ENCODE results near the gene TUSC2. TPM values are rescaled to one million over a fixed set of nuclear protein-coding genes. Genes with fewer than 3 reads are reported as not detected.

Gene TUSC2
- total and polyA plus RNA-seq, 7 experiments from 2014 or later, result 16.8 to 45.5 (median 21.8) TPM

GRCh38 chr3:50345586-50346234, 17.7 kb upstream of the TUSC2 start, which contains the start of gene ZMYND10:
Gene ZMYND10 (minus strand): TSS chr3:50345732. CDS start chr3:50345579, 153 bp downstream.
- H3K36me3 Mint-ChIP-seq, result peaks cover 0 to 20% (median 3%) of the 10 kb centered on the region in 5 donors
- no peaks in the 10 kb centered on the region for H3K27me3 Mint-ChIP-seq
- H3K27ac Mint-ChIP-seq, result peak within 1 kb of the TSS in 8 of 9 donors; percentile 29 to 90 (median 52)
- ChIA-PET CTCF (no interaction called here), POLR2A (interaction anchor here (0.6 to 34.0 kb wide), 4 partner anchors 11 to 302 kb away, joined by 3 to 656 read pairs (median 330); partner anchors contain the start of genes CYB561D2, HEMK1, HYAL2 and NPRL2)
- H3K4me1 Mint-ChIP-seq, result peaks cover 18 to 69% (median 56%) of the 10 kb centered on the region in 7 donors
- Histone ChIP-seq H3K36me3 (ENCODE audit: control insufficient read depth in 2 of 3, insufficient read depth in 3 of 3, low read length in 3 of 3) (peaks cover 0 to 24% (median 0%) of the 10 kb centered on the region in 3 experiments), H3K4me3 (ENCODE audit: low read length) (peak within 1 kb of the TSS; percentile 61), H3K4me1 (ENCODE audit: control insufficient read depth in 2 of 2, insufficient read depth in 2 of 2, low read length in 2 of 2) (peaks cover 35 to 36% of the 10 kb centered on the region in 2 donors), H3K27ac (ENCODE audit: low read depth, low read length) (peak within 1 kb of the TSS; percentile 40), H3K9me3 (ENCODE audit: control insufficient read depth in 2 of 3, low read length in 3 of 3) (no peaks in the 10 kb centered on the region), H3K27me3 (ENCODE audit: control insufficient read depth in 2 of 2, insufficient read depth in 2 of 2, low read length in 2 of 2) (no peaks in the 10 kb centered on the region)
- H3K4me3 Mint-ChIP-seq, result peak within 1 kb of the TSS; percentile 34 to 91 (median 74)
- intact Hi-C loops (cut with micrococcal nuclease), result loop anchor here in 1 of 2 donors (1.0 to 2.0 kb wide), 2 partner anchors 8 to 205 kb away; no protein-coding TSS in a partner anchor
- DNase-seq (peak; percentile 57 to 87 (median 72)), ATAC-seq (peak; percentile 42)
- H3K9me3 Mint-ChIP-seq, result peaks cover 0 to 2% (median 0%) of the 10 kb centered on the region in 11 donors

- intact Hi-C loops (cut with micrococcal nuclease), result loop anchor here in 1 of 2 donors (1.0 kb wide), 1 partner anchor 8 kb away; no protein-coding TSS in a partner anchor
- Mint-ChIP-seq H3K36me3 (peaks cover 0 to 15% (median 3%) of the 10 kb centered on the region in 5 donors), H3K4me1 (peaks cover 13 to 65% (median 52%) of the 10 kb centered on the region in 7 donors), H3K4me3 (peak overlapping the region in 4 of 10 donors; percentile 20 to 79 (median 58)), H3K27ac (peak overlapping the region in 1 of 9 donors; percentile 46), H3K9me3 (peaks cover 0 to 2% (median 0%) of the 10 kb centered on the region in 11 donors), H3K27me3 (no peaks in the 10 kb centered on the region)
- Histone ChIP-seq H3K4me3 (ENCODE audit: low read length) (no peak overlapping the region), H3K4me1 (ENCODE audit: control insufficient read depth in 2 of 2, insufficient read depth in 2 of 2, low read length in 2 of 2) (peaks cover 31 to 39% of the 10 kb centered on the region in 2 donors), H3K9me3 (ENCODE audit: control insufficient read depth in 2 of 3, low read length in 3 of 3) (no peaks in the 10 kb centered on the region), H3K36me3 (ENCODE audit: control insufficient read depth in 2 of 3, insufficient read depth in 3 of 3, low read length in 3 of 3) (peaks cover 0 to 23% (median 0%) of the 10 kb centered on the region in 3 experiments), H3K27me3 (ENCODE audit: control insufficient read depth in 2 of 2, insufficient read depth in 2 of 2, low read length in 2 of 2) (no peaks in the 10 kb centered on the region), H3K27ac (ENCODE audit: low read depth, low read length) (peak overlapping the region; percentile 35)
- ChIA-PET POLR2A (interaction anchor here (0.6 to 34.0 kb wide), 4 partner anchors 10 to 964 kb away, joined by 3 to 656 read pairs (median 330); partner anchors contain the start of genes CYB561D2, HYAL2, NPRL2 and RASSF1), CTCF (no interaction called here)
- DNase-seq (no peak), ATAC-seq (no peak)
Observed at GRCh38 chr3:50345008-50345407, 17.0 kb upstream of the TUSC2 start.

GRCh38 chr3:50342813-50343633, 15.0 kb upstream of the TUSC2 start:
- peaks cover 21 to 42% of the 10 kb centered on the region in 2 donors for H3K4me1 ChIP-seq (ENCODE audit: control insufficient read depth in 2 of 2, insufficient read depth in 2 of 2, low read length in 2 of 2)
- no peaks in the 10 kb centered on the region for H3K9me3 ChIP-seq (ENCODE audit: control insufficient read depth in 2 of 3, low read length in 3 of 3)
- peak overlapping the region in 1 of 10 donors; percentile 47 for H3K4me3 Mint-ChIP-seq
- POLR2A ChIA-PET, result interaction anchor here (0.9 to 34.0 kb wide), 3 partner anchors 8 to 44 kb away, joined by 3 to 656 read pairs (median 656); partner anchors contain the start of genes CYB561D2, HYAL2, HYAL3 and NAA80
- H3K27me3 ChIP-seq (ENCODE audit: control insufficient read depth in 2 of 2, insufficient read depth in 2 of 2, low read length in 2 of 2), result no peaks in the 10 kb centered on the region
- H3K36me3 ChIP-seq (ENCODE audit: control insufficient read depth in 2 of 3, insufficient read depth in 3 of 3, low read length in 3 of 3), result peaks cover 0 to 7% (median 0%) of the 10 kb centered on the region in 3 experiments
- CTCF ChIA-PET, result interaction anchor here (0.6 kb wide), 1 partner anchor 85 kb away, joined by 3 read pairs; no protein-coding TSS in a partner anchor
- H3K27ac Mint-ChIP-seq, result peak overlapping the region in 5 of 9 donors; percentile 5 to 69 (median 38)
- no peak overlapping the region for H3K27ac ChIP-seq (ENCODE audit: low read depth, low read length)
- no peak for DNase-seq
- H3K27me3 Mint-ChIP-seq, result no peaks in the 10 kb centered on the region
- H3K4me1 Mint-ChIP-seq, result peaks cover 18 to 66% (median 52%) of the 10 kb centered on the region in 7 donors
- H3K36me3 Mint-ChIP-seq, result peaks cover 0 to 22% (median 0%) of the 10 kb centered on the region in 5 donors
- no peak overlapping the region for H3K4me3 ChIP-seq (ENCODE audit: low read length)
- intact Hi-C loops (cut with micrococcal nuclease), result loop anchor here in 1 of 2 donors (5.0 kb wide), 1 partner anchor 1329 kb away; the partner anchor contains the start of gene TEX264
- H3K9me3 Mint-ChIP-seq, result peaks cover 0 to 3% (median 0%) of the 10 kb centered on the region in 11 donors
- ATAC-seq, result no peak

- Histone ChIP-seq H3K4me3 (ENCODE audit: low read length) (no peak overlapping the region), H3K9me3 (ENCODE audit: control insufficient read depth in 2 of 3, low read length in 3 of 3) (no peaks in the 10 kb centered on the region), H3K4me1 (ENCODE audit: control insufficient read depth in 2 of 2, insufficient read depth in 2 of 2, low read length in 2 of 2) (peaks cover 14 to 42% of the 10 kb centered on the region in 2 donors), H3K36me3 (ENCODE audit: control insufficient read depth in 2 of 3, insufficient read depth in 3 of 3, low read length in 3 of 3) (peaks cover 0 to 4% (median 0%) of the 10 kb centered on the region in 3 experiments), H3K27me3 (ENCODE audit: control insufficient read depth in 2 of 2, insufficient read depth in 2 of 2, low read length in 2 of 2) (no peaks in the 10 kb centered on the region), H3K27ac (ENCODE audit: low read depth, low read length) (peak overlapping the region; percentile 69)
- POLR2A ChIA-PET, result interaction anchor here (0.9 to 34.0 kb wide), 3 partner anchors 7 to 43 kb away, joined by 3 to 656 read pairs (median 656); partner anchors contain the start of genes CYB561D2, HYAL2, HYAL3 and NAA80
- no peak for DNase-seq
- peaks cover 18 to 62% (median 46%) of the 10 kb centered on the region in 7 donors for H3K4me1 Mint-ChIP-seq
- CTCF ChIA-PET, result interaction anchor here (1.3 kb wide), 1 partner anchor 11 kb away, joined by 3 read pairs; no protein-coding TSS in a partner anchor
- intact Hi-C loops (cut with micrococcal nuclease), result loop anchor here in 1 of 2 donors (2.0 to 5.0 kb wide), 2 partner anchors 231 to 1330 kb away; partner anchors contain the start of gene TEX264
- peaks cover 0 to 3% (median 0%) of the 10 kb centered on the region in 11 donors for H3K9me3 Mint-ChIP-seq
- peak overlapping the region in 6 of 10 donors; percentile 12 to 80 (median 46) for H3K4me3 Mint-ChIP-seq
- ATAC-seq, result no peak
- H3K36me3 Mint-ChIP-seq, result peaks cover 0 to 20% (median 0%) of the 10 kb centered on the region in 5 donors
- peaks cover 0 to 3% (median 0%) of the 10 kb centered on the region in 5 donors for H3K27me3 Mint-ChIP-seq
- peak overlapping the region in 6 of 9 donors; percentile 78 to 96 (median 92) for H3K27ac Mint-ChIP-seq
Observed at GRCh38 chr3:50341996-50342650, 14.1 kb upstream of the TUSC2 start.

GRCh38 chr3:50341537-50341936, 13.5 kb upstream of the TUSC2 start:
- Histone ChIP-seq H3K36me3 (ENCODE audit: control insufficient read depth in 2 of 3, insufficient read depth in 3 of 3, low read length in 3 of 3) (peaks cover 0 to 7% (median 0%) of the 10 kb centered on the region in 3 experiments), H3K27me3 (ENCODE audit: control insufficient read depth in 2 of 2, insufficient read depth in 2 of 2, low read length in 2 of 2) (no peaks in the 10 kb centered on the region), H3K27ac (ENCODE audit: low read depth, low read length) (peak overlapping the region; percentile 69), H3K4me3 (ENCODE audit: low read length) (no peak overlapping the region), H3K4me1 (ENCODE audit: control insufficient read depth in 2 of 2, insufficient read depth in 2 of 2, low read length in 2 of 2) (peaks cover 14 to 45% of the 10 kb centered on the region in 2 donors), H3K9me3 (ENCODE audit: control insufficient read depth in 2 of 3, low read length in 3 of 3) (no peaks in the 10 kb centered on the region)
- DNase-seq (no peak), ATAC-seq (no peak)
- H3K4me3 Mint-ChIP-seq, result peak overlapping the region; percentile 61 to 96 (median 86)
- ChIA-PET POLR2A (interaction anchor here (1.4 to 34.0 kb wide), 3 partner anchors 15 to 42 kb away, joined by 5 to 656 read pairs (median 11); partner anchors contain the start of genes CYB561D2, HYAL2, HYAL3 and NAA80), CTCF (interaction anchor here (1.3 to 1.6 kb wide), 3 partner anchors 8 to 270 kb away, joined by 3 to 10 read pairs (median 4); partner anchors contain the start of genes CISH, CYB561D2 and NPRL2)
- peaks cover 0 to 3% (median 0%) of the 10 kb centered on the region in 5 donors for H3K27me3 Mint-ChIP-seq
- H3K27ac Mint-ChIP-seq, result peak overlapping the region in 7 of 9 donors; percentile 78 to 96 (median 92)
- H3K4me1 Mint-ChIP-seq, result peaks cover 20 to 63% (median 47%) of the 10 kb centered on the region in 7 donors
- H3K36me3 Mint-ChIP-seq, result peaks cover 0 to 22% (median 0%) of the 10 kb centered on the region in 5 donors
- intact Hi-C loops (cut with micrococcal nuclease), result loop anchor here in 1 of 2 donors (2.0 to 5.0 kb wide), 2 partner anchors 231 to 1331 kb away; partner anchors contain the start of gene TEX264
- peaks cover 0 to 3% (median 0%) of the 10 kb centered on the region in 11 donors for H3K9me3 Mint-ChIP-seq

Measured in naive thymus-derived CD4-positive, alpha-beta T cell (primary cell).